SK-N-MC (cell line): ENCODE measurements around the gene FAM72D.
"Not testable (repeated sequence)": the region's sequence is repeated elsewhere in the genome, so short reads cannot be mapped to it uniquely, and the experiment has no call there.

Experiments used
- EZH2 ChIP-seq: fragments of 200-600 bp; sonication (generic); IDR thresholded peaks from one replicate; pipeline ENCODE4 v1.6.1; 2017; ENCODE audit warnings: antibody characterized with exemption
- FOXP2 ChIP-seq: optimal IDR thresholded peaks from 2 replicates; pipeline ENCODE3; 2011; ENCODE audit warnings: mild to moderate bottlenecking, moderate library complexity; ENCODE audit not compliant: insufficient read depth; ENCODE audit errors: extremely low read length, control extremely low read depth
- POLR2AphosphoS5 ChIP-seq: IDR thresholded peaks from 2 replicates; pipeline ENCODE4 v1.6.1; 2012; ENCODE audit warnings: mild to moderate bottlenecking, low read depth, low read length, borderline replicate concordance

DNA sequence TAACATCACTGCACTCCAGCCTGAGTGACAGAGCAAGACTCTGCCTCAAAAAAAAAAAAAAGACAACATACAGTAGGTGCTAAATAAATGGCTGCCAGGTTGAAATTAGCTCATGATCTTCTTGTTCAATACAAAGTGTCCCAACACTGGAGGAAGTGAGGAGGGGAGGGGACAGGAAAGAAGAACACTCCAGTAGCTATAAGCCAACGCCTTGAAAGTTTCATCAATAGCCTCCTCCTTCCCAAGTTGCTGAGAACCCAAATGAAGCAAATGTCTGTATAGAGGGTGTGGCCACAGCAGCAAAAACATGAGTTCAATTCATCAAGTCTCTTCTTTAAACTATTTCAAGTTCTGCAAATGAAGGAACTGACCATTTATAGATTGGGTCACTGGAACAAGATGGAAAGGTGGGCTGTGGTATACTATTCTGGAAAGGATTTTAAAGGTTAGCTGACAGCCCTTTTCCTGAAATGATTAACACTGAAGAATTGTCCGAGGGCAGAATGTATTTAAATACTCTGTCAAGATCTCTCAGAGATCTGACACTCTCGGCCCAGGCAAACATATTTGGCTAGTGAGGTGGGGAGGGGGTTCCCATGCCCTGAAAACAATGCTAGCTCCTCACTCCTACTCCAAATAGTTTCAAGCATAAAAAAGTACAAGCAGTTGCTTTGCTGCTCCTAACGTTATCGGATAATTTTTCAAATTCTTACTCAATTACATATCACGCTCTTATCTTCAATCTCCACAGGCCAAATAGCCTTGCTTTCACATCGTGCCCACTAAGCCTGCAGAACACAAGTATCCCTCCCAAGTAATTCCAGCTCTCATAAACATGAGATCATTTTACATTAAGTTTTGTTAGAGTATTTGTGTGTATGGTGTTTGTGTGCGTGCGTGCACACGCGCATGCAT is 17.6 kb upstream of the FAM72D start:
- not testable (repeated sequence) for TF ChIP-seq EZH2, POLR2AphosphoS5, FOXP2
